Duodenal mucosa (tissue), 2 donors: ENCODE data around the gene MAL.

Source experiments
- H3K27ac ChIP-seq: one replicate; pipeline ENCODE4 v1.7.0; 2013; ENCODE audit warnings: low read depth, low read length
- H3K27me3 ChIP-seq, 2 donors: one replicate each; pipeline ENCODE4 v1.7.0; 2013; ENCODE audit warnings: low read length in 2 of 2, control low read depth in 1 of 2; ENCODE audit not compliant: insufficient read depth in 2 of 2, control insufficient read depth in 1 of 2
- H3K36me3 ChIP-seq, 2 donors: one replicate each; pipeline ENCODE4 v1.7.0; 2013; ENCODE audit warnings: low read length in 2 of 2, control low read depth in 1 of 2; ENCODE audit not compliant: insufficient read depth in 2 of 2, control insufficient read depth in 1 of 2
- H3K4me1 ChIP-seq, 2 donors: one replicate each; pipeline ENCODE4 v1.7.0; 2013; ENCODE audit warnings: low read length in 2 of 2, control low read depth in 1 of 2; ENCODE audit not compliant: insufficient read depth in 2 of 2, control insufficient read depth in 1 of 2
- H3K4me3 ChIP-seq, 2 donors: one replicate each; pipeline ENCODE4 v1.7.0; 2013; ENCODE audit warnings: low read length in 2 of 2, low read depth in 1 of 2
- H3K9ac ChIP-seq, 2 donors: one replicate each; pipeline ENCODE4 v1.7.0; 2013; ENCODE audit warnings: low read length in 2 of 2, low read depth in 1 of 2
- H3K9me3 ChIP-seq, 2 donors: one replicate each; pipeline ENCODE4 v1.7.0; 2013; ENCODE audit warnings: low read length in 2 of 2, control low read depth in 1 of 2; ENCODE audit not compliant: control insufficient read depth in 1 of 2

MAL gene

GRCh38 chr2:95074663-95075439 is 49.3 kb downstream of the MAL start:
- Histone ChIP-seq H3K4me1 (peaks cover 0 to 7% of the 10 kb centered on the region in 2 donors), H3K27me3 (peaks cover 5 to 11% of the 10 kb centered on the region in 2 donors), H3K27ac (no peak overlapping the region), H3K4me3 (no peak overlapping the region), H3K36me3 (no peaks in the 10 kb centered on the region), H3K9ac (no peak overlapping the region), H3K9me3 (no peaks in the 10 kb centered on the region)

- Histone ChIP-seq H3K4me3 (no peak overlapping the region), H3K9me3 (no peaks in the 10 kb centered on the region), H3K36me3 (no peaks in the 10 kb centered on the region), H3K9ac (no peak overlapping the region), H3K27me3 (peaks cover 5 to 11% of the 10 kb centered on the region in 2 donors), H3K4me1 (peaks cover 0 to 7% of the 10 kb centered on the region in 2 donors), H3K27ac (no peak overlapping the region)
Observed at GRCh38 chr2:95075440-95076132, 50.1 kb downstream of the MAL start.

DNA sequence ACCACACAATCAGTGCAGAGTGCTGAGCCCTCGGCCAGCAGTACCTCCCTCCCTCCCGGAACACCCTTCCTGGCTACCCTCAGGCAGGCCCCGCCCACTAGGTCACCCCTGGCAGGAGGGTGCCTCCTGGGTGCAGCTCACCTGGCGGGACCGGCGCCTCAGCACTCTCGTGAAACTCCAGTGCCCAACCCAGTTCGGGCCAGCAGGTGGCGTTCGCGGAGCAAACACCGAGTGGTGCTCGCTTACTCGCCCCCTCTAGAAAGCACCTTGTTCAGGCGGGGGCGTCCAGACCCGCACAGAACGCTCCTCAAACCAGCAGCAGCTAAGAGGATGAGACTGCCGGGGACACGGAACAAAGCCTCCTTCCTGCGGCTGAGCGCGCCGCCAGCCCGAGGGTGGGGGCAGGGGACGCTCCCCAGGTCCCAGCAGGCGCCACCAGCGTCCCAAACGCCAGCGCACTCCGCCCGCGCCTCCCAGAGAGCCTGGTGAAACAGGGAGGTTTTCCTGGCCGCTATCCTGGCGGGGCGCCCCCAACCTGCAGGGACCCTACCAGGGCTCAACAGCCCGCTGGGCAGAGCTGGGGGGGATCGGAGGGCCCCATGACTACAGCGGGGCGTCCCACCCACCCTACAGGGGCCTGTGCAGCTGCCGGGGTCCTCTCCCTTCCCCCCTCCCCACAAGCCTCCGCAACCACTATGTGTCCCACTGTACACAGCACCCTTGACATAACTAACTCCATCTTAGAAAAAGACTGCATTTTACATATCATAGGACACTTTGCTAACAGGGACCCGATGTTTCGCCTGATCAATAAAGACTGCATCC is 51.4 kb downstream of the MAL start:
- Histone ChIP-seq H3K27ac (no peak overlapping the region), H3K9me3 (no peaks in the 10 kb centered on the region), H3K36me3 (no peaks in the 10 kb centered on the region), H3K4me3 (peak overlapping the region; percentile 66 to 68), H3K27me3 (peaks cover 5 to 11% of the 10 kb centered on the region in 2 donors), H3K4me1 (peaks cover 0 to 7% of the 10 kb centered on the region in 2 donors), H3K9ac (peak overlapping the region in 1 of 2 donors; percentile 48)

- H3K9ac ChIP-seq, result no peak overlapping the region
- peaks cover 5 to 11% of the 10 kb centered on the region in 2 donors for H3K27me3 ChIP-seq
- no peak overlapping the region for H3K27ac ChIP-seq
- H3K4me3 ChIP-seq, result peak overlapping the region in 1 of 2 donors; percentile 3
- no peaks in the 10 kb centered on the region for H3K36me3 ChIP-seq
- no peaks in the 10 kb centered on the region for H3K9me3 ChIP-seq
- H3K4me1 ChIP-seq, result peaks cover 0 to 7% of the 10 kb centered on the region in 2 donors
Observed at GRCh38 chr2:95077530-95077825, 52.0 kb downstream of the MAL start.

- Histone ChIP-seq H3K36me3 (no peaks in the 10 kb centered on the region), H3K9me3 (no peaks in the 10 kb centered on the region), H3K4me1 (peaks cover 0 to 7% of the 10 kb centered on the region in 2 donors), H3K27ac (no peak overlapping the region), H3K27me3 (peaks cover 5 to 11% of the 10 kb centered on the region in 2 donors), H3K9ac (no peak overlapping the region), H3K4me3 (no peak overlapping the region)
Observed at GRCh38 chr2:95077861-95078603, 52.5 kb downstream of the MAL start.

DNA sequence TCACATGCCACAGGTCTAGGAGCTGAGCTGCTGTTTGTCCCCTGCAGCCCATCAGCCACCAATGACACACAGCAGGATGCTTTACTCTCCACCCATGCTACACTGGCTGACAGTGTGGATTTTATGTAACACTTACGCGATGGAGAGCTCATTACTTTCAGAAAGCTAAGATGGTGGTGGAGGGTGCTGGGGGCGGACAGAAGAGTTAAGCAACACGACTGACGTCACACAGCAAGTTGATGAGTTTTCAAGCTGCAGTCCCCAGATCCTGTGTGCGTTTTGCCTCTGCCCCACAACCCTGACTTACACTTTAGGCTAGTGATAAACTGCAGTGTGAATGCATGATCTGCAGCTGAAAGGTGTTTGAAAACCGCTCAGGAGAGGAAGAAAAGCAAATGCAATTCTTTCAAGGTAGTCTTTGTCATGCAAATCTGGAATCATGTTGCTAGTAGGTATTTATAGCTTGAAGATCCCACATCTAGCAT is 53.7 kb downstream of the MAL start:
- peaks cover 0 to 7% of the 10 kb centered on the region in 2 donors for H3K4me1 ChIP-seq
- no peaks in the 10 kb centered on the region for H3K36me3 ChIP-seq
- no peak overlapping the region for H3K4me3 ChIP-seq
- H3K9ac ChIP-seq, result no peak overlapping the region
- peaks cover 5 to 10% of the 10 kb centered on the region in 2 donors for H3K27me3 ChIP-seq
- H3K27ac ChIP-seq, result no peak overlapping the region
- H3K9me3 ChIP-seq, result no peaks in the 10 kb centered on the region

DNA sequence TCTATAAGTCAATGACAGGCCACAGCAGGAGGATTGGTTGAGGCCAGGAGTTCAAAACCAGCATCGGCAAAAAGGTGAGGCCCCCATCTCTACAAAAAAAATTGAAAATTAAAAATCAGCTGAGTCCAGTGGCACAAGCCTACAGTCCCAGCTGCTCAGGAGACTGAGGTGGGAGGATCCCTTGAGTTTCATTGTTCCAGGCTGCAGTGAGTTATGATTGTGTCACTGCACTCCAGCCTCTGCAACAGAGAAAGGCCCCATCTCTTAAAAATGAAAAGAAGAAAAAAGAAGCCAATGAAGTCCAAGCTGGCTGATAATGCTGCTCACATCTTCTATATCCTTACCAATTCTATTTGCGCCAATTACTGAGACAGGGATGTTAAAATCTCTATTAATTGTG is 57.0 kb downstream of the MAL start:
- H3K9me3 ChIP-seq, result no peaks in the 10 kb centered on the region
- H3K27ac ChIP-seq, result no peak overlapping the region
- peaks cover 4 to 27% of the 10 kb centered on the region in 2 donors for H3K36me3 ChIP-seq
- no peak overlapping the region for H3K9ac ChIP-seq
- H3K27me3 ChIP-seq, result peaks cover 4 to 5% of the 10 kb centered on the region in 2 donors
- no peak overlapping the region for H3K4me3 ChIP-seq
- no peaks in the 10 kb centered on the region for H3K4me1 ChIP-seq

GRCh38 chr2:95086017-95086416 is 60.5 kb downstream of the MAL start:
- Histone ChIP-seq H3K36me3 (peaks cover 8 to 51% of the 10 kb centered on the region in 2 donors), H3K9ac (no peak overlapping the region), H3K4me1 (no peaks in the 10 kb centered on the region), H3K27me3 (no peaks in the 10 kb centered on the region), H3K9me3 (no peaks in the 10 kb centered on the region), H3K4me3 (no peak overlapping the region), H3K27ac (no peak overlapping the region)

DNA sequence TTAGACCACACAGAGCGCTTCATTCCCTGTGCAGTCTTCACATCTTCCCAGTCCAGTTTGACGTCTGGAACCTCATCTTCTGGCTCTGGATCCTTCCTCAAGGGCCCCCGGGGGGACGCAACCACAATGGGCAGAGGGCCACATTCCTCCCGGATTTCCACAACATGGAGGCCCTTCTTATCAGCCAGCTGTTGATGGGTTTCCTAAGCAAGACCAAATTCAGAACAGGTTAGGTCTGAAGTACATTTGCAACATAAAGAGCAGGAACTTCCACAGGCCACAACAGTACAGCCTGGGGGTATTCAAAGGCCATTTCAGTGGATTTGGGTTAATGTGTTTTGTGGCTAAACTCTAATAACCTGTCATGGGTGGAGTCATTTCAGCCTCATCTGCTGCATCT is 61.9 kb downstream of the MAL start:
- Histone ChIP-seq H3K4me3 (no peak overlapping the region), H3K9ac (no peak overlapping the region), H3K27me3 (no peaks in the 10 kb centered on the region), H3K36me3 (peaks cover 16 to 65% of the 10 kb centered on the region in 2 donors), H3K9me3 (no peaks in the 10 kb centered on the region), H3K27ac (no peak overlapping the region), H3K4me1 (no peaks in the 10 kb centered on the region)
